Smooth muscle cell of the brain vasculature (primary cell): ENCODE measurements around the gene MTO1.
"Not testable (repeated sequence)": the region's sequence is repeated elsewhere in the genome, so short reads cannot be mapped to it uniquely, and the experiment has no call there.

ENCODE experiments used
- DNase-seq: peaks from one replicate; pipeline ENCODE4 v3.0.0-alpha.2; 2012; ENCODE audit warnings: low read depth, low spot score

Gene MTO1, protein sequence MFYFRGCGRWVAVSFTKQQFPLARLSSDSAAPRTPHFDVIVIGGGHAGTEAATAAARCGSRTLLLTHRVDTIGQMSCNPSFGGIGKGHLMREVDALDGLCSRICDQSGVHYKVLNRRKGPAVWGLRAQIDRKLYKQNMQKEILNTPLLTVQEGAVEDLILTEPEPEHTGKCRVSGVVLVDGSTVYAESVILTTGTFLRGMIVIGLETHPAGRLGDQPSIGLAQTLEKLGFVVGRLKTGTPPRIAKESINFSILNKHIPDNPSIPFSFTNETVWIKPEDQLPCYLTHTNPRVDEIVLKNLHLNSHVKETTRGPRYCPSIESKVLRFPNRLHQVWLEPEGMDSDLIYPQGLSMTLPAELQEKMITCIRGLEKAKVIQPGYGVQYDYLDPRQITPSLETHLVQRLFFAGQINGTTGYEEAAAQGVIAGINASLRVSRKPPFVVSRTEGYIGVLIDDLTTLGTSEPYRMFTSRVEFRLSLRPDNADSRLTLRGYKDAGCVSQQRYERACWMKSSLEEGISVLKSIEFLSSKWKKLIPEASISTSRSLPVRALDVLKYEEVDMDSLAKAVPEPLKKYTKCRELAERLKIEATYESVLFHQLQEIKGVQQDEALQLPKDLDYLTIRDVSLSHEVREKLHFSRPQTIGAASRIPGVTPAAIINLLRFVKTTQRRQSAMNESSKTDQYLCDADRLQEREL

DNA sequence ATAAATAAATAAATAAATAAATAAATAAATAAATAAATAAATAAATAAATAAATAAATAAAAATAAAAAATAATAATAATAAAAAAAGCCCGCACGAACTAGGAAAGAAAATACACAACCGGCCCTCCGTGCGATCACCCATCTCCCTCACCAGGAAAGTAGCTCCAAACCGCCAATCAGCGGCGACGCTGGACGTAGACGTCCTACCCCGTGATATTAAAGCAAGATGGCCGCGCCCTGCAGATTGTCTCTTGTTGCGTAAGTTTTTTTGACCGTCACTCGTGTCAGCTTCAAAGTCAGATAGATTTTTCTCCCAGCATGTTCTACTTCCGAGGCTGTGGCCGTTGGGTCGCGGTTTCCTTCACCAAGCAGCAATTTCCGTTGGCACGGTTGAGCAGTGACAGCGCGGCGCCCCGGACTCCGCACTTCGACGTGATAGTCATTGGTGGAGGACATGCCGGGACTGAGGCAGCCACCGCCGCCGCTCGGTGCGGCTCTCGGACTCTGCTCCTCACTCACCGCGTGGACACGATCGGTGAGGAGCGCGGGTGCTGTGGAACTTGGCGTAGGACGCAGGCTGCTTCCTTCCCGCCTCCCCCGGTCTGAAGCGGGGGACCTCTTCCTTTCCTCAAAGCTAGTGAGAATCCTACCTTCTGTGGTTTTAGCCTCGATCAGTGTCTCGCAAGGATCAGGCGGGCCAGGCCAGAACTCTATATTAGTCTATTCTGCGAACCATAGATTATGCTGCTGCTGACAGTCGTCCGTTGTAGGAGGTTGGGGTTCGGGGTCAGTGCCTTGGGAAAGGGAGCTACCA lies at the start of gene MTO1:
Gene MTO1, plus strand, starts transcription at position 201 of the 814 bp plus-strand sequence. Its CDS starts 118 bp downstream, at position 319.
- peak; percentile 84 for DNase-seq

DNA sequence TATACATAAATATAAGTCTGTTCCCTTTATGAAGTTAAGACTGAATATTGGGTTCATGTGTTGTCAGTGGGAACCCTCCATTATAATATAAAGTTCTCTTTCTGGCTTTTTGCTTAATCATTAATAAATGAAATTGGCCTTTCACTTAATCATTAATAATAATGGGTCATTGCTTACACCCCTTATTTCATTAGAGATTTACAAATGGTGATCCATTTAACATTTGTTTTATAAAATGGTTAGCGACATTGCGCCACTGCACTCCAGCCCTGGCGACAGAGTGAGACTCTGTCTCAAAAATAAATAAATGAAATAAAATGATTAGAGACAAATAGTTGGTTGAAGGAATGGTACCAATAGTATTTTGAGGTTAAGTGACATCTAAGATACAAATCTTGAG lies 48.4 kb upstream of the MTO1 start:
- DNase-seq = no peak

DNA sequence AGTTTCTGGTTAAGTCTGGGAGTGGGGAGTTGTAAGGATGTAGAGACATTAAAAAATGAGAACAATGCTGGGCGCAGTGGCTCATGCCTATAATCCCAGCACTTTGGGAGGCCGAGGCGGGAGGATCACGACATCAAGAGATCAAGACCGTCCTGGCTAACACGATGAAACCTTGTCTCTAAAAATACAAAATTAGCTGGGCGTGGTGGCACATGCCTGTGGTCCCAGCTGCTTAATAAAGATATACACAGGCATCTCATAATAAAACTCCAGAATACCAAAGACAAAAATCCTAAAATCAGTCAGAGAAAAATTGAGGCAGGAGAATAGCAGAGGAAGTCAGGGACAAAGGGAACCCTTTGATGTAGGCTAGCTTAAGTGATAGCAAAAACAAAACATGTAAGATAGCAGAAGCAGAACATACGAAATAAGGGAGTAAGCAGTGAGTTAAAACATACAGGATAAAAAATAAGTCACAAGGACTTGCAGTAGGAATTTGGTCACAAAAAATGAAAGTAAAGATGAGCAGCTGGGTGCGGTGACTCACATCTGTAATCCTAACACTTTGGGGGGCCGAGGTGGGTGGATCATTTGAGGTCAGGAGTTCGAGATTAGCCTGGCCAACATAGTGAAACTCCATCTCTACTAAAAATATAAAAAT lies 43.3 kb upstream of the MTO1 start:
- DNase-seq = no peak

DNA sequence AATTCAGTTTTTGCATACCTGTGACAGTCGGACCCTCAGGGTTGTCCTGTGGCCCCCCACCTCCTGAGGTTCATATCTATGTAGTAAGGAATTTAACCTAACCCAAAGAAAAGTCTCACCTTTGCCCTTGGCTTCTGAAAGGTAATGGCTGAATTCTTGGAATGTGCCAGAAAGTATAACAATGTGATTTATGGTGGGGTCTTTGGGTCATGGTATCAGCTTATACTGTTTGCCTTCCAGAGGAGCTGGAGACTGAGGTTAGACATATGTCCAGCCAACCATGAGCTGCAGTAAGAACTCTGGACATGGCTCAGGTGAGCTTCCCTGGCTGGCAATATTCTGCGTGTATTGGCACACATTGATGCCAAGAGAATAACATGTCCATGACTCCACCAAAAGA lies 40.0 kb upstream of the MTO1 start:
- DNase-seq = no peak

DNA sequence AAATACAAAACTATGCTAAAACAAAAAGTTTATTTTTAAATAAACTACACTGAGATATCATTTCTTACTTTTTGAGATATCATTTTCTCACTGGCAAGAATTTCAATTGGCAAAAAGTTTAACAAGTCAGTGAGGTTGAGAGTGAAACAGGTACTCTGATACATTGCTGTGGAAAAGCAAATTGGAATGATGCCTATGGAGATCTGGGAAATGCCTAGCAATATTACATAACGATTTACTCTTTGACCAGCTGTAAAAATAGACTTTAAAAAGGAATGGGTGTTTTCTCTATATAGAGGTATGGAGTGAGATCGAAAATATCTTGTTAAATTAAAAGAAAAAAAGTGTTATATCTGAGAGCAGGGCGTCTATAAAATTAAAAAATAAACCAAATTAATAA lies 26.3 kb upstream of the MTO1 start:
- no peak for DNase-seq

DNA sequence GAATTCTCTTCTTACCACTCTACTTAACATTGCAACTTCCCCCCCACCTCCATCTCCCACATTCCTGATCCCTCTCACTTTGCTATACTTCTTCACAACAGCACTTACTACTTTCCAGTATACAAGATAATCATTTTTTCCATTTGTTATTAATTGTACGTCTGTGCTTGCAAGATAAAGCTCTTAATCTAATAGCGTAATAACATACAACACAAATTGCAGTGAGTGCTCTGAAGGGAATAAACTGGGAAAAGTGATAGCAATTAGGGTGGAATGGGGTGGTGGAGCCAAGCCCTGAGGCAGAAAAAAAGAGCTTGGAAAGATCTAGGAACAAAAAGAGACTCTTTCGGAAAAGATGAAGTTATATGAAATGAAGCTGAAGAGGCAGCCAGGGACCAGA lies 18.0 kb upstream of the MTO1 start:
- DNase-seq = no peak

DNA sequence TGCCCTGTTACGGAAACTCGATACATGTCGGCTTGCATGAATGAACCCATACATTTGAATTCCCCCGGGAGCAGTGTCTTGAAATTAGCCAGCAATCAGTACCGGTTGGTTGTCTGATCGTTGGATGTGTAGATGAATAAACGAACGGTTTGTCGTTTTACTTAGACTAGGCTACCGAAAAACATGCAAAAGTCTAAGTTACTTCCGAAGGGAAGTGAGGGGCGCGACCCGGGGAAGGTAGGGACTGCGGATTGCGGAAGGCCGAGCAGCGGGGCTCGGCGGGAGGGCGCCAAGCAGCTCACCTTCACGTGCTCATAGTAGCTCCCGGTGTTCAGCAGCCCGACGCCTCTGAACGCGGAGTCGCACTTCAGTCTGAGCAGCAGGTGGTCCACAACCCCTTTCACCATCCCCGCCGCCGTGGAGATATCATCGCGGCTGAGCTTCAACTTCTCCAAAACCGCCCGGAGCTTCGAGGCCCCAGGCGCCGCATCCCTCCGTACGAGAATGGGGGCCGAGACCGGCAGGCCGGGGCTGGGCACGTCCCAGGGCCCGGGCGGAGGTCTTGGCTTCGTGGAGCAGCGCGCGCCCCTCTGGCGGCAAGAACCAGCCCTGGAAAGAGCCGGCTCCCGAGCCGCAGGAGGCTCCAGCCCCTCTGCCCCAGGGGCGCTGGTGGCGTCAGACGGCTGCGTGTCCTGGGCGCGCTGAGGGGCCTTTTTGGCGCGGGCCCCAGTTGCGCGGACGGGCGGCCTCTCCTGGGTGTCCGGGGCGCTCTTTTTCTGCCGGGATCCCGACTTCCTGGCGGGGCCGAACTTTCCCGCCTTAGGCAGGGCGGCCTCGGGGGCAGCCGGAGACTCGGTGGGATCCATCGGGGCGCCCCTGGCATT lies 10.1 kb upstream of the MTO1 start:
- DNase-seq = no peak

DNA sequence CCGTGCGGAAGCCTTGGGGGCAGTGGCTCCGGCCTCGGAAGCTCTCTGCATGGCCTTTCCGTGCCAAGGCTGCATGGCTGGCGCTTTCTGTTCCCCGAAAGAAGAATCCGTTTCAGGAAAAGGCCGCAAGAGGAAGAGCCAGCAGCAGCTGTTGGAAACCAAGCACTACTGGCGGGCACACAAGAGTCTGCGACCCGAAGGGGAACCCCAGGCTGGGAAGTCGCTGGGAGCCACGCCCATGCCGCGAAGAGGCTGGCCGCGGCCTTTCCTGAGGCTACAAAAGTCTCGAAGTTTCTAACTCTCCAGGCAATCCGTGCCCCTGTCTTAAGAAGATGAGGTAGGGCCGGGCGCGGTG lies 9.5 kb upstream of the MTO1 start, which contains the start of gene CGAS:
Gene CGAS, minus strand, starts transcription at position 191 of the 355 bp plus-strand sequence. Its CDS starts 116 bp downstream, at position 75.
- peak; percentile 20 for DNase-seq

DNA sequence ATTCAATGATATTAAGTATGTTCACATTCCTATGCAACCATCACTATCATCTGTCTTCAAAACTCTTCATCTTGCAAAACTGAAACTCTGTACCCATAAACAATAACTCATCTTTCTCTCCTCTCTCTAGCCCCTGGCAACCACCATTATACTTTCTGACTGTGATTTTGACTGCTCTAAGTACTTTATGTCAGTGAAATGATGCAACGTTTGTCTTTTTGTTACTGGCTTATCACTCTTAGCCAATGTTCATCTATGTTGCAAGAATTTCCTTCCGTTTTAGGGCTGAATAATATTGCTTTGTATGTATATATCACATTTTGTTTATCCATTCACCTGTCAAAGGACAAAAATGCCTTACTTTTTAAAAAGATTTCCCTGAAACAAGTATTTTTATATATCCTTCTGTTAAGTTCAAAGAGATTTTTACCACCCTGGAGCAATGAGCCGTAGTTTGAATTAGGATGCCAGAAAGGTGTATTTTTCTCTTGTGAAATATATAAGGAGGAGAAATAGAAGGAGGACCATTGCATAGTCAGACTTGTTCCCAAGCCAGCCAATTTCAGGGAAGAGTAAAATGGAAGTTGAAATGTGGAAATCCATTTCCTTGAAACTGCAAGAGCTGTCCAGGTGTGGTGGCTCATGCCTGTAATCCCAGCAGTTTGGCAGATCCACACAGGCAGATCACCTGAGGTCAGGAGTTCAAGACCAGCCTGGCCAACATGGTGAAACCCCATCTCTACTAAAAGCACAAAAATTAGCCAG lies 5.5 kb upstream of the MTO1 start:
- no peak for DNase-seq

DNA sequence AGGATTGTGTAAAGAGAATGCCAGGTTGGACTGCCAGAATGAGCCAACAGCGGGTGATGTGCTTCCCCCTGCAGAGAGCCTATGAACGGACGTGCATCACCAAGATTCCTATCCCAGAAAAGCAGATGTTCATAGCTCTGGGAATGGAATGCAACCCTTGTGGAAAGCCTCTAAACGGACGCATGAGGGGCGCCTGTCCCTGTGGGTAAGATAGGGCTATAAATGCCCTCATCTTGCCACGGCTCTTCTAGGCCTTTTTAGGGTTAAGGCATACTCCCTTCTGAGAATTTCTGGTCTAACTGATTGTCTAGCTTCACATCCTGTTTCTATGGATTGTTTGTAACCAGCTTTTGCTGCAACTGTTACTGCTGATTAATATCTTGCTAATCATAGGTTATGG lies 2.1 kb upstream of the MTO1 start:
- not testable (repeated sequence) for DNase-seq

DNA sequence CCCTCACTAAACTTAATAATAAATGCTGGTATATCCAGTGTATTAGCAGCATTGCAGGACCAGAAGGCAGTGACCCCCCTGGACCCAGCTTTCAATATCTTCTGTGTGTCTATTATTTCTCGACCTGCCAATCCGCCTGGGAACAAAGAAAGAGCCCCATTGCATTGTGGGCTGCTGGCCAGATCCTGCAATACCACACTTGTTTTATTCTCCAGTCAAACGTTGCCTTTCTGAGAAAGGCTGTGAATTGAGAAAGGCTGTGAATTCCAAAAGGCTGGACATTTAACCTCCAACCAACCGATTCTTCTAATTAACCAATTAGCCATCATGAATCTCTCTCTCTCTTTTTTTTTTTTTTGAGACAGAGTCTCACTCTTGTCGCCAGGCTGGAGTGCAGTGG lies 1.5 kb upstream of the MTO1 start:
- DNase-seq = no peak

DNA sequence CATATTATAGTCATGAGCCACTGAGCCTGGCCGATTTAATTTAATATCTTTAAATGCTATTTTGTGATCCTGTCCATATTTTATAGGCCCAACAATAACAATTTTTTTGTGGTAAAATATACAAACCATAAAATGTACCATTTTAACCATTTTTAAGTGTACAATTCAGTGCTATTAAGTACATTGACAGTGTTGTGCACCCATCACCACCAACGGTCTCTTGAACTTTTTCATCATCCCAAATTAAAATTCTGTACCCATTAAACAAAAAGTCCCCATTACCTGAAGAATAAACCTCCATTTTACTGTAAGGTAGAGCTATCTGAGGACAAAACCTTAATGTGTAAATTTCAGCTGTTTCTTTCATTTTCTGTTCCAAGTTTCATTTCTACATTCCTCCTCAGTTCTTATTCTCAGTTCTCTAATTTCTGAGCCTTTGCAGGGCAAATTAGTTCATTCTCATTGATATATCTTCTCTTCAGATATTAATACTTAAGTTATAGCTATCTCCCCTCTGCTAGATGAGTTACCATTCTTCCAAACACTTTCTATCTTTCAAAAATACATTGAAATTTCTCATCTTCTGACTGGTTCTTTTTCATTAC lies 10.3 kb downstream of the MTO1 start:
- DNase-seq = no peak

DNA sequence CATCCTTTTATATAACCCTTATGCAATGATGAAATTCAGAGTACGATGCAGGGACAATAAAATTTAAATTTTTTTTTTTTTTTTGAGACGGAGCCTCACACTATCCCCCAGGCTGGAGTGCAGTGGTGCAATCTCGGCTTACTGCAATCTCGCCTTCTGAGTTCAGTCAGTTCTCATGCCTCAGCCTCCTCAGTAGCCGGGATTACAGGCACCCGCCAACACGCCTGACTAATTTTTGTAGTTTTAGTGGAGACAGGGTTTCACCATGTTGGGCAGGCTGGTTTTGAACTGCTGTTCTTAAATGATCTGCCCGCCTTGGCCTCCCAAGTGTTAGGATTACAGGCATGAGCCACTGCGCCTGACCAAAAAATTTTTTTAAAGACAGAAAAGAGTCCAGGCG lies 15.2 kb downstream of the MTO1 start:
- DNase-seq = no peak

DNA sequence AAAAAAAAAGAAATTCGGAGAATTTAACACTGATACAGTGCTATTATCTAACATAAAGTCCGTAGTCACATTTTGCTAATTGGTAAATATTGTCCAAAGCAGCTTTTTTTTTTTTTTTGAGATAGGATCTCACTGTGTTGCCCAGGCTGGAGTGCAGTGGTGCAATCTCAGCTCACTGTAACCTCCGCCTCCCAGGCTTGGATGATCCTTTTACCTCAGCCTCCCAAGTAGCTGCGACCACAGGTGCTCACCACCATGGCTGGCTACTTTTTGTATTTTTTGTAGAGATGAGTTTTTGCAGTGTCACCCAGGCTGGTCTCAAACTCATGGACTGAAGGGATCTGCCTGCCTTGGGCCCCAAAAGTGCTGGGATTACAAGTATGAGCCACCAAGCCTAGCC lies 15.9 kb downstream of the MTO1 start:
- DNase-seq = no peak

DNA sequence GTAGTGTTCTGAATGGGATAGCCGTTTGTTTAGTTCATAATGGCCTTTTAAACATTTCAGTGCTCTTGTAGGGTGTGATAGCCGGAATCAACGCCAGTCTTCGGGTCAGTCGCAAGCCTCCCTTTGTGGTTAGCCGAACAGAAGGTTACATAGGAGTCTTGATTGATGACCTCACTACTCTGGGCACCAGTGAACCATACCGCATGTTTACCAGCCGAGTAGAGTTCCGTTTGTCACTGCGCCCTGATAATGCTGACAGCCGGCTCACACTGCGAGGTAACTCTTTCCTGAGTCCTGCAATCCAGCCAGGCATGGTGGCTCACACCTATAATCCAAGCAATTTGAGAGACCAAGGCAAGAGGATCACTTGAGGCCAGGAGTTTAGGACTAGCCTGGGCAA lies 20.4 kb downstream of the MTO1 start:
- no peak for DNase-seq

DNA sequence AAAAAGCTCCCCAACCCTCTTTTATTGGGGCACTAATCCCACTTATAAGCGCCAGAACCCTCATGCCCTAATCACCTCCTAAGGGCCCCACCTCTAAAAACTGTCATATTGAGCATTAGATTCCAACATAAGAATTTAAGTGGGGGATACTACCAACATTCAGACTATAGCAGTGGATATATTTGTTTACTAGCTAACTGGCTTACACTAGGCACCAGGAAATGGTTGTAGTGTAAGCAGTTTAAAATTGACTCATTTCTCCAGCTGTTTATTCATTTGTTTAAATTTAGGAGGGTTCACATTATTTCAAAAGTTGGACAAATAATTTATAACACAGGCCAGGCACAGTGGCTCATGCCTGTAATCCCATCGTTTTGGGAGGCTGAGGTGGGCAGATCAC lies 22.9 kb downstream of the MTO1 start:
- DNase-seq = no peak

DNA sequence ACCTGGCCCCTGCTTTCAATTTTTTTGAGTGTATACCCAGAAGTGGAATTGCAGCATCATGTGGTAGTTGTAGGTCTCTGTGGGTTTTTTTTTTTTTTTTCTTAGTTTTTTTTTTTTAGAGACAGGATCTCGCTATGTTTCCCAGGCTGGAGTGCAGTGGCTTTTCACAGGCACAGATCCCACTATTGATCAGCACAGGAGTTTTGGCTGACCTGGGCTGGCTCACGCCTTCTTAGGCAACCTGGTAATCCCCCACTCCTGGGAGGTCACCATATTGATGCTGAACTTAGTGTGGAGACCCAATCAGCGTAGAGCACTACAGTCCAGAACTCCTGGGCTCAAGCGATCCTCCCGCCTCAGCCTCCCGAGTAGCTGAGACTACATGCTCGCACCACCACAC lies 25.9 kb downstream of the MTO1 start:
- no peak for DNase-seq

DNA sequence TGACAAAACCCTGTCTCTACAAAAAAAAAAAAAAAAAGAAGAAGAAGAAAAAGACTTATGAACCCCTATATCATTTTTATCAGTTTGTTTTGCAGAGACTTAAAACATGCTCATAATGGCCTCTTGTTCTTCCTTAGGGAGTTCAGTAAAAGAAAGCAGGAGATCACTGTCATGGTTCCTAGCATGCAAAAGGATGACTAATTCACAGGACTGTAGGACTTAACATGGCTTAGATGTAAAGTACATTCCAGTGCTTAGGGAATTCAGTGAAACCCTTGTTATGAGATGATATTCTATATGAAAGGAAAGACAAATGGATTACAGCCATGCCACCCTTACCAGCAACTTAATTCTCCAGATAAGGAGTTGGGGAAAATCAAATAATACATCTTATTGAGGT lies 29.8 kb downstream of the MTO1 start:
- no peak for DNase-seq

DNA sequence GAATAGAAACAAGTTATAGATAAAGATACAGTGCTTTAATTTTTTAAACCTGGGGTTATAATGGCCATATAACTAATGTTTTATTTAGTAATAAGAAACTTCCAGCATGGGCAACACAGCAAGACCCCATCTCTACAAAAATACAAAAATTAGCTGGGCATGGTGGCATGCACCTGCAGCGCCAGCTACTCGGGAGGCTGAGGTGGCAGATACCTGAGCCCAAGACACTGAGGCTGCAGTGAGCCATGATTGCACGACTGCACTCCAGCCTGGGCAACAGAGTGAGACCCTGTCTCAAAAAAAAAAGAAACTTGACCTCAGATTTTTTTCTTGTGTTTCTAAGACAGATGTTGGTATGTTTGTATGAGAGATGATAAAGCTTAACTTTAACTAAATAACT lies 36.4 kb downstream of the MTO1 start:
- DNase-seq = no peak
